Epithelial cell of umbilical artery (primary cell): ENCODE results near the gene STAMBP. TPM values are rescaled to one million over a fixed set of nuclear protein-coding genes. Genes with fewer than 3 reads are reported as not detected.

Experiments
- total RNA-seq: library from RNA; depleted of rRNA; stranded (reverse); fragments of >200 nt; gene quantifications from 2 replicates; pipeline ENCODE4 v1.2.3, GENCODE V29; 2014

Gene STAMBP
- total RNA-seq = 14.0 and 17.6 TPM in 2 replicates

DNA sequence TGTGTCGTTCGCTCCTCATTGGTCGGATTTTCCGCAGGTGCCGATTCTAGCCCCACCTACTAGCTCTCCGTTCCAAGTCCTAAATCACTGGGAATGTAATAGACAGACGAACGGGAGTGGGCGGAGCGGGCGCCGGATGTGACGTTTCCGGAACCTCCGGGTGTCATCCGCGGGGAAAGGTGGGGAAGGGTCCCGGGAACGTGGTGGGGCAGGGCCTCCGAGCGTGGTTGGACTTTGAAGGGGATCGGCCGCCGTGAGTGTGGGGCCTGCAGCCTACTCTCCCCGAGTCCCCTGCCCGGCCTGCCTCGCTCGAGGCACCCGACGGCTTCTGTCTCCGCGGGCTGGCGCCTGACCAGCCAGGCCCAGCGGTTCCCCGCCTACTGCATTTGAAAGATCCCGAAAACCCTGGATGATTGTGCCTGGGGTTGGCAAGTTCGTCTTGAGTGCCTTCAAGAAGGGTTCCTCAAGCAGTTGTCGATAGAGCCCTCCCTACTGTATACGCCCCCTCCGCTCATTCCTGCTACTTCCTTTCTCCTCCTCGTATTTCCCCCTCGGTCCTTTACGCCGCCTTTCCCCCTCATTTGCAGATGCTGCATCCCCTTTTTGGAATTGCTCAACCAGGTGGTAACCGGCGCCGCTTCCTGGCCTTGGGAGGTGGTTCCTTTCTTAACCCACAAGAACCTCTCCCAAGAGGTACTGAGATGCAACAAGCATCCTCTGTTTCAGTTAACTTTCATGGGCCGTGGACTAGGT lies at the start of gene STAMBP:
TSS of gene STAMBP (plus strand) at position 144 of the 753 bp plus-strand sequence. CDS start 1,896 bp downstream, outside the sequence.

DNA sequence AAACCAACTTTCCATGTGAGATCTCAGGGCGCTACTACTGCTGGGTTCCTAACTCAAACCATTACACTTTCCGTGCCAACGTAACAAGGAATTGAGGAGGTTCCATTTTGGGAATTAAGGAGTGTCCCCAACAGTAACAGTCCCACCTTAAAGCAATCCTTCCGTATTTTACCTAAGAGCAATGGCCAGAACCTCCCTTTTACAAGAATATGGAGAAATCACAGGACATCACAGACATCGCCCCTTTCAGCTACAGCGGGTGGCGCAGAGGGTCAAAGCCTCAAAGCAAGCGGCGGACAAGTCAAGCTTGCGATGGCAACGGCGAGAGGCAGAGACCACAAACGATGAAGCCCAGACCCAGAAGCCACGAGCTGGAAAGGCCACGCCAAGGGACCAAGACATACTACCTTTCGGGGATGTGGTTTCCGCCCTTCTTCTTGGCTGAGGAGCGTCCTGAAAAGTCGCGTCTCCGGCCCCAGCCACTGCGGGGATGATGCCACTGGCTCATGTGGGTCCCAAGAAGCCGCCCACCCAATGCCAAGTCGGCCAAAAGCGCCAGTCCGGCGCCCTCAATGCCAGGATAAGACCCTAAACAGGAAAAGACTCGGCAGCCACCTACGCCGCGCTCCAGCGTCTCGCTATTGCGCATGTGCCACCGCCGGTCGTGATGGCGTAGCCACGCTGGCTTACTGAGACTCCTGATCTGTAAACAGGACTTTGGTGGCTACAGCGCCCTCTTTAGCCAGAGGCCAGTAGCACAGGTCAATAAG lies 49.1 kb upstream of the STAMBP start, which contains the start of gene DUSP11:
TSS of gene DUSP11 (minus strand) at position 637 of the 770 bp plus-strand sequence. CDS start at position 508, 129 bp downstream.

DNA sequence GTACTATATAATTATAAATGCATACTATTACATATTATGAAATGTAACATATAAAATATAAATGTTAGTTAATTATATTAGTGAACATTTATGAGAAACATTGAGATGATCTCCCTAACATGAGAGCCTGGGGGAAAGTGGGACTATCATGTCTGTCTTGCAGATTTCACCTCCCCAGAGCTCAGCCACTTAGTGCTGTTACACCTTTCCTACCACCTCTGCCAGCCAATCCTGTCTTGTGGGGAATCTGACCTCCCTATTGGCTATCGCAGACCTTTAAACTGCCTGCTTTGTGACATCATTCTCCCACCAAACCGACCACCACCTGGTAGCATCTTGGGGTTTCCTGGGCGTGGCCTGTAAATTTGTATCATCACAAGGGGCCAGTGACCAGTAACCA lies 44.9 kb upstream of the STAMBP start, which contains the start of gene C2orf78:
TSS of gene C2orf78 (plus strand) at position 301 of the 400 bp plus-strand sequence. CDS start 127 bp downstream, outside the sequence.

DNA sequence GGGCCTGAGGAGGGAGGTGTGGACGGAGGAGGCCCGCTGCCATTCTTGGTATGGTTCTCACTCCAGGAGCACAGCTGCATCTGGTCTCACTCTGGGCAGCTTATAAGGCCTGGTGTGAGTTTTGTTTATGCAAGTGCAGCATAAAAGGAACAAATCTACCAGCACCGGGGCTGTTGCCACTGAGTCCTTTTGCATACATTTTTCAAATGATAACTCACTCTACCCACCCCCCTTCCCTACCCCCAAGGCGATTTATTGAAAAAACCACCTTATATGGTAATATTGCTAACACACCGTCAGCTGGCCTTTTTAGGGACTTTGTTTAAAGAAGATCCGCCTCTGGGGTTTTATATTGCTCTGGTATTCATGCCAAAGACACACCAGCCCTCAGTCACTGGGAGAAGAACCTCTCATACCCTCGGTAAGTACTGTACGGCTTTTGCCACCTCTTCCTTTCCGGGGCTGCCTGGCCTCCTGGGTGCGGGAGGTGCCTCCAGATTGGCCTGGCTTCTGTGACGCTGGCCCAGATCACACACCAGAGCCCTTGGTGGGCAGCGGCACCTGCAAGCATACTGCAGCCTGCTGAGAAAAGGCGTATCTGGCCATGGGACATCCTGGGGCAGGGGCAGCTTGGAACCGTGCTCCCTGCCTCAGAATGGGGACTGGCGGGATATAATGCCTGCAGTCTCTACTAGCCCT lies 64.0 kb downstream of the STAMBP start, which contains the start of gene ACTG2:
TSS of gene ACTG2 (plus strand) at position 378 of the 699 bp plus-strand sequence. CDS start 8,304 bp downstream, outside the sequence.

Other genes with a start within 250 kb of the STAMBP start
- not detected in 2 replicates for gene NAT8, start 186.5 kb upstream of the STAMBP start, total RNA-seq
- 50.3 and 56.2 TPM in 2 replicates for gene TPRKB, start 91.6 kb upstream of the STAMBP start, total RNA-seq
- gene DUSP11, start 48.9 kb upstream of the STAMBP start, total RNA-seq = 28.1 and 28.3 TPM in 2 replicates
- gene C2orf78, start 44.8 kb upstream of the STAMBP start, total RNA-seq = not detected in 2 replicates
- gene ACTG2, start 64.0 kb downstream of the STAMBP start, total RNA-seq = 0.32 and 0.91 TPM in 2 replicates
- gene DGUOK, start 97.9 kb downstream of the STAMBP start, total RNA-seq = 48.2 and 62.7 TPM in 2 replicates
- gene TET3, start 155.9 kb downstream of the STAMBP start, total RNA-seq = 3.2 and 3.5 TPM in 2 replicates